DMS 273 (cell line): ENCODE data around the gene CASP9.
"Not testable (repeated sequence)": the region's sequence is repeated elsewhere in the genome, so short reads cannot be mapped to it uniquely, and the experiment has no call there.

Source experiments
- DNase-seq: peaks from one replicate; lab custom pipeline; 2025; ENCODE audit not compliant: unreplicated experiment; lab: John Stamatoyannopoulos, UW

The CASP9 gene

GRCh38 chr1:15501208-15502032 lies 22.6 kb downstream of the CASP9 start:
- DNase-seq = peak; percentile 90

- no peak for DNase-seq
Observed at GRCh38 chr1:15500184-15501178, 23.5 kb downstream of the CASP9 start.

GRCh38 chr1:15493869-15494390 lies 30.1 kb downstream of the CASP9 start:
- DNase-seq = no peak

- DNase-seq = no peak
Observed at GRCh38 chr1:15492596-15492995, 31.4 kb downstream of the CASP9 start.

GRCh38 chr1:15491010-15491409 lies 33.0 kb downstream of the CASP9 start:
- DNase-seq = not testable (repeated sequence)

- peak; percentile 94 for DNase-seq
Observed at GRCh38 chr1:15489052-15489736, 34.8 kb downstream of the CASP9 start.

GRCh38 chr1:15488371-15488770 lies 35.6 kb downstream of the CASP9 start:
- peak; percentile 40 for DNase-seq

- DNase-seq = not testable (repeated sequence)
Observed at GRCh38 chr1:15486844-15487610, 37.0 kb downstream of the CASP9 start.

GRCh38 chr1:15485636-15486035 lies 38.4 kb downstream of the CASP9 start:
- DNase-seq = no peak

GRCh38 chr1:15484443-15484842 lies 39.6 kb downstream of the CASP9 start:
- DNase-seq = not testable (repeated sequence)

GRCh38 chr1:15483971-15484370 lies 40.0 kb downstream of the CASP9 start:
- DNase-seq = no peak

GRCh38 chr1:15482983-15483543 lies 41.0 kb downstream of the CASP9 start:
- not testable (repeated sequence) for DNase-seq

GRCh38 chr1:15482455-15482854 lies 41.6 kb downstream of the CASP9 start:
- not testable (repeated sequence) for DNase-seq

GRCh38 chr1:15479654-15480347 lies 44.2 kb downstream of the CASP9 start:
- no peak for DNase-seq

GRCh38 chr1:15477646-15478212 lies 46.3 kb downstream of the CASP9 start:
- no peak for DNase-seq

- no peak for DNase-seq
Observed at GRCh38 chr1:15476927-15477326, 47.1 kb downstream of the CASP9 start.

GRCh38 chr1:15475752-15476314 lies 48.2 kb downstream of the CASP9 start, which contains the start of gene CELA2B:
CELA2B (plus strand) TSS chr1:15476104; CDS start chr1:15476126, 22 bp downstream.
- DNase-seq = no peak

GRCh38 chr1:15472587-15472986 lies 51.4 kb downstream of the CASP9 start:
- no peak for DNase-seq
